ENCODE measurements around the gene ZBTB20.
"Not testable (repeated sequence)": the region's sequence is repeated elsewhere in the genome, so short reads cannot be mapped to it uniquely, and the experiment has no call there.

ZBTB20 gene

GRCh38 chr3:114834175-114834940 is 312.7 kb downstream of the ZBTB20 start:
- DNase-seq (ENCODE audit: low read depth, low spot score): no peak

- DNase-seq (ENCODE audit: low read depth, low spot score): no peak
These were observed 315.2 kb downstream of the ZBTB20 start for GRCh38 chr3:114831861-114832260.

DNA sequence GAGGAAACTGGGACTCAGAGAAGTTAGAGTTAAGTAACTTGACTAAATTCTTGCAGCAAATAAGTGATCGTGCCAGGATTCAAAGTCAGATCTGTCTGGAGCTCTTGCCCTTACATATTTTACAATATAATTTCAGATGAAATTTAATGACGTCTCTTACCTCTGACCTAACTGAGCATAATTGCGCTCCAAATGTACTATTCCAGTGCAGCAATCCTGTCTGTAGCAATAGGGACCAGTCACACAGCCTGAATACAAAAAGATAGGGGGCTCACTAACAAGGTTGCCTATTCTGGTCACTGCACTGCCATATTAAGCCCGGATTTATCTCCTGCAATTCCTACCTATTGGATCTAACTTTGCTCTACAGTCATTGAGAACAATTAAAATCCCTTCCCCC is 316.4 kb downstream of the ZBTB20 start:
- DNase-seq (ENCODE audit: low read depth, low spot score): no peak

- DNase-seq (ENCODE audit: low read depth, low spot score): no peak
These were observed 317.3 kb downstream of the ZBTB20 start for GRCh38 chr3:114829783-114830182.

- DNase-seq (ENCODE audit: low read depth, low spot score): no peak
These were observed 319.6 kb downstream of the ZBTB20 start for GRCh38 chr3:114827495-114827894.

GRCh38 chr3:114824014-114824413 is 323.1 kb downstream of the ZBTB20 start:
- no peak for DNase-seq (ENCODE audit: low read depth, low spot score)

GRCh38 chr3:114823061-114823460 is 324.0 kb downstream of the ZBTB20 start:
- DNase-seq (ENCODE audit: low read depth, low spot score): no peak

DNA sequence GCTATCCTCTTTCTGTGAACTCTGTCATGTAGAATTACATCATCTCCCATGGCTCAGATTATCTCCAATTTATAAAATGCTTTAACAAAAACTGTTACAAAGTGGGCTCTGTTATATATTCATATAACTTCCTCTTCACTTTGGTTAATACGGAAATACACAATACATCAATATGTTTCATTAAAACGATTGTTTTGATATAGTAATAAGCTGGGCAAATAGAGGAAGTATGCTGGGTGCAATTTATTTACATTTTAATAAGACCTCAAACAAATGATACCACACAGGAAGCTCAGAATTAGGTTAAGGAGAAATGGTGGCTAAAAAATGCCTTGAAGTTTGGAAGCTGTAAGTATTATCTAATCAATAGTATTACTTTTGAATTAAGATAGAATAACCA is 331.0 kb downstream of the ZBTB20 start:
- DNase-seq (ENCODE audit: low read depth, low spot score): no peak

GRCh38 chr3:114812541-114813238 is 334.4 kb downstream of the ZBTB20 start:
- DNase-seq (ENCODE audit: low read depth, low spot score): not testable (repeated sequence)

- peak; percentile 70 for DNase-seq (ENCODE audit: low read depth, low spot score)
These were observed 337.2 kb downstream of the ZBTB20 start for GRCh38 chr3:114809668-114810413.

DNA sequence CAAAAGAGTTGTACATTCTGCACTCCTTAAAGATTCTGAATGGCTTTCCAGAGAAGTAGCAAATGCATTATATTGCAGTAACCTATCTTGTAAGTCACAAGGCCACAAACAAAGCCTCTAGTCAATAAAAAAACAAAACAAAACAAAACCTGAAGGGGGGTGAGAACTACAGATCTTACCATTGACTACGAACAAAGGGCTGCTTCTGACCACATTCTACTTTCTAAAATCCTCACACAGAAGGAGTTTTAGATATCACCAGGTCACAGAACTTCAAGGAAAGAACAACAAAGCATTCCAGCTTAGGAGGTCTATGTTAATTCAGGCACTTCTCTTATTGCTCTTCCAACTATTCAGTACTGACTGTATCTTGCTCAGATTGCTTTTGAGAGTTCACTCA is 343.0 kb downstream of the ZBTB20 start:
- no peak for DNase-seq (ENCODE audit: low read depth, low spot score)

- no peak for DNase-seq (ENCODE audit: low read depth, low spot score)
These were observed 343.9 kb downstream of the ZBTB20 start for GRCh38 chr3:114803042-114803695.

DNA sequence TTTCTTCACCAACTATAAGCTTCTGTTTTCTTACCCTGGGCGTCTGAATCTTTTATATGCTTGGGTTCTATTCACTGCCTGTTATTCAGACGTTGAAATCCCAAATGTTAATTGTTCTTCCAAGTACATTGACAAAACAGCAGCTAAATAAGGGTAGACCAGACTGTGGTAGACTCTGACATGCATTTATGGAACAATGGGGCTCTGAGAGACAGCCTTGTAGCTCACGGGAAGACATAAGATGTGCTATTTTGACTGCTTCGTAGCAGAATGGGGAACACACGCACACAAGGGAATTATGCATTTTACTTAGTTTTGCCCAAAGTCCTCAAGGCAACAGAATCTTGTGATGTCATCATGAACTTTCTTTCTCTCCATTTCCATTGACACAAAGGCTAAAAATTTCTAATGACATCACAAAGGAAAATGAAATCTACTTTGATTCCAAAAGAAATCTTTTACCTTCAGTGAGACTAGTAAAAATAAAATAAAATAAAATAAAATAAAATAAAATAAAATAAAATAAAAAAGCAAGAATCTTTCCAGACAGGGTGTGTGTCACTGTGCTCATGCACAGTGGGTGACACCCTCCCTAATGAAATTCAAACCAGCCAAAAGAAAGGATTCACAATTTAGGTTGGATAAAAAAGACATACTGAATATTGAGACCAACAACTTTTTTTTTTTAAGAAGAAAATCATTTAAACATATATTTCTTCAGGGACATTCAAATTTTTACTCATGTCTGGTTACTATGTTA is 346.6 kb downstream of the ZBTB20 start:
- no peak for DNase-seq (ENCODE audit: low read depth, low spot score)

DNA sequence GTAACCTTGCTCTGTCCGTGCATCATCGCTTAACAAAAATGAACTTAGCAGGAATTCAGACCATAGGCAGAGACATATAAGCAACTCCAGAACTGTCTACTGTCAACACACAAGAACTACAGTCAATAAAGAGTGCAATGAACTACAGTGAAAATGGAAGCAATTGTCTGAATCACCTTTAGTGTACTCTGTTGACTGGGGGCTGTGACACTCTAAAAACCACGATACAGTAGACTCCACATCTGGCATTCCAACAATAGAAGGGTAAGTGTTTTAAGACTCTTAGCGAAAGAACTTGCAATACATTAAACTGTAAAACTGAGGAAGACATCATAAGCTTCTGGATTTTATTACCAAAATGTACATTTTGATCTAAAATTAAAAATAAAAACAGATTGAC is 347.3 kb downstream of the ZBTB20 start:
- DNase-seq (ENCODE audit: low read depth, low spot score): no peak

DNA sequence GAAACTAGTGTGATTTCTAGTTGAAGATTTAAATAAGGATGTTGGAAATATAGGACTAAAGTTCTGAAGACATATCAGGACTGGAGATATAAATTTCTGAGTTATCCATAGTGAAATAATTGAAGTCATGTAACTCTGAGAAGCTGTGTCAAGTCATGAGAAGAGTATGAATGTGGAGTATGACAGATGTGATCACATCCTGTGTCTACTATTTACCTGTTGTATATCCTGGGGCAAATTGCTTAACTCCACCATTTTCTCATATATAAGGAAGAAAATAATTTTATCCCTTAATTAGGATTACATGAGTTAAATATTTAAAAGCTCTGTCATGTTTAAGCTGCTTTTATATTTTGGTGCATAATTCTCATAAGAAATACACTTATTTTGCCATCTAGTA is 350.3 kb downstream of the ZBTB20 start:
- DNase-seq (ENCODE audit: low read depth, low spot score): no peak

DNA sequence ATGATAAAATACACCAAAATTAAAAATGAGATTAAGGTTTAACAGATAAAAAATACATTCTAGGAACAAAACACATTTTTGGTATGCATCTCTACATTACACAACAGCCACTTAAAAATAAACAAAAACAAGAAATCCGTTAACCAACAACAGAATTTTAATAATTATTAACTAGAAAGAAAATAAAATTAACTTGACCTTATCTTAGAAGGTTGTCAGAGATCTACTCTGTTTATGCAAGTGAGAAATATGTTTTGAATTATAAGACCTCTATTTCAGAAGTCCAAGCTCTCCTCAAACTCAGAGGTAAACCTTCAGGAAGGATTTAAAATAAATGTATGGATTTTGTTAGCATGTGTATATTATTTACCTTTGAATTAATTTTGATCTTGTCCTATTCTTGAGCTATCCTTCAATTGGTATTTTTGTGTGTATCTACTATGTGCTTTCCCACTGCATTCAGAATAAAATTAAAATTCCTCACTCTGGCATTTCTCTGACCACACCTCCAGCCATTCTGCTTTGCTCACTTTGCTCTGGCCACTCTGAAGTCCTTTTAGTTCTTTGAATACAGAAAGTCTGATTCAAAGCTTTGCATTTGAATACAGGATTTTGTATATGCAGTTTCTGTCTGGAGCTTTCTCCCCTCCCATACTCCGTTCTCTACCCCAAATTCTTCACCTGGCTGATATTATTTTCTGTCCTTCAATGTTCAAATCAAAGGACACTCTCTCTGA is 352.0 kb downstream of the ZBTB20 start:
- DNase-seq (ENCODE audit: low read depth, low spot score): no peak

GRCh38 chr3:114792159-114792918 is 354.7 kb downstream of the ZBTB20 start:
- DNase-seq (ENCODE audit: low read depth, low spot score): no peak

DNA sequence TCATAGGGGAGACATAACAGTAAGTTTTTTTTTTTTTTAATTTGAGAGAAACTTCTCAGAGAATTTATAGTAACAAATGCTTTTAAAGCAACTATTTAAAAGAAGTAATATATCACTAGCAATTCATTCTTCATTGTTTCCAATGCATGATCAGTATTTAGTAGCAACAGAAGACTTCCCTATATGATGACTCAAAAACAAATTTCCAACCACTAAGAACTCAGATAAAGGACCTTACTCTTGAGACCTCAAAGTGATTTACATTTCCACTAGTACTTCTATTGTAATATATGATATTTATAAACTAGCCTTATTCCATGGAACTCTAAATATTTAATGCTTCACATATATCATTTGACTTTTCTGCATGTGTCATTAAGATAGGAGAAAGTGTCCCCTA is 356.3 kb downstream of the ZBTB20 start:
- DNase-seq (ENCODE audit: low read depth, low spot score): no peak

- no peak for DNase-seq (ENCODE audit: low read depth, low spot score)
These were observed 357.3 kb downstream of the ZBTB20 start for GRCh38 chr3:114789803-114790202.

DNA sequence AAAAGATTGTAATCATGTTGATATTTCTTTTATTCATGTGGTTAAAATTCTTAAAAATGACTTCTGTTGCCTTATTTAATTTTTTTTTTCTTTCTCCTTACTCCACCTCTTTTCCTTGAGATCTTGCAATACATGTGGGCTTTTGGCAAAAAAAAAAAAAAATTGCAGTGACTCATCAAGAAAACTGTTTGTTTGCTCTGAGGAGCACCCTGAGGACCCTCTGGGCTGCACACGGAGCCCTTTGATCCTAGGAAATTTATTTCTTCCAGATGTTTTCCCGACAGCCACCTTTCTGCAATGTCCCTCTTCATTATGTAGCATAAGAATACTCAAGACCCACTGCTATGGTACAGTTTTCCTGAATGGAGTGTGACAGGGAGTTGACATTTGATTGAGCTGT is 371.7 kb downstream of the ZBTB20 start:
- peak; percentile 27 for DNase-seq (ENCODE audit: low read depth, low spot score)
